SKM-1 (cell line): ENCODE results near the gene GLG1.
"Not testable (repeated sequence)": the region's sequence is repeated elsewhere in the genome, so short reads cannot be mapped to it uniquely, and the experiment has no call there.

Experiments used
- DNase-seq: peaks from one replicate; lab custom pipeline; 2025; ENCODE audit not compliant: unreplicated experiment; lab: John Stamatoyannopoulos, UW

Gene GLG1

GRCh38 chr16:74575807-74576643 lies 30.9 kb downstream of the GLG1 start:
- DNase-seq, result no peak

GRCh38 chr16:74575175-74575806 lies 31.6 kb downstream of the GLG1 start:
- no peak for DNase-seq

GRCh38 chr16:74574146-74574545 lies 32.8 kb downstream of the GLG1 start:
- DNase-seq, result no peak

- no peak for DNase-seq
Observed at GRCh38 chr16:74573622-74574021, 33.3 kb downstream of the GLG1 start.

DNA sequence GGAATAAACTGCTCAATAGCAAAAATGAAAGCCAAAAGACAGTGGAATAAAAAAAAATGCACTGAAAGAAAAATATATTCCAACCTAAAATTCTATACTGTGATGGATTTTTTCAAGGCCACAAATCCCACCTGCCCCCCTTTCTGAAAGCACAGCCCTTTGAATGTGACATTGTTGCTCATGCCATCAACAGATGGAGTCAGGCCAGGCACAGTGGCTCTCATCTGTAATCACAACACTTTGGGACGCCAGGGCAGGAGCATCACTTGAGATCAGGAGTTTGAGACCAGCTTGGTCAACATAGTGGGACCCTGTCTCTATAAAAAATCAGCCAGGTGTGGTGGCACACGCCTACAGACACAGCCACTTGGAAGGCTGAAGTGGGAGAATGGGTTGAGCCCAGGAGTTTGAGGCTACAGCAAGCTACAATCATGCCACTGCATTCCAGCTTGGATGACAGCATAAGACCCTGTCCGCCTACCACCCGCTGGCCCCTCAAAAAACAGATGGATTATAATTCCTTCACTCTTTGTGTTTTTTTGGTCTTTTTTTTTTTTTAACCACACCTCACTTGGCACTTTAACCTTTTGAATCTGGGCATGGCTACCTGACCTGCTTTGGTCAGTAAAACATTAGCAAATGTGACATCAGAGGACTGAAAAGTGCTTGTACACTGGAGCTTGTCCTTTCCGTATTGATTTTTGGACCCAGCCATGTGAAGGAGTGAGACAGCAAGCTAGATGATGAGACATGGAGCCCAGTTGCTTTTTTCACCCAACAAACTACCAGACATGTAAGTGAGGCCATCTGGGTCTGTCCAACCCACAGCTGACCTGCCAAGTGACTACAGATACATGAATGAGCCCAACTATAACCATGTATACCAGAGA lies 36.3 kb downstream of the GLG1 start:
- no peak for DNase-seq

- DNase-seq, result no peak
Observed at GRCh38 chr16:74568961-74569631, 37.8 kb downstream of the GLG1 start.

- DNase-seq, result no peak
Observed at GRCh38 chr16:74567901-74568300, 39.0 kb downstream of the GLG1 start.

GRCh38 chr16:74565378-74565777 lies 41.5 kb downstream of the GLG1 start:
- no peak for DNase-seq

GRCh38 chr16:74564451-74564984 lies 42.4 kb downstream of the GLG1 start:
- DNase-seq, result no peak

- DNase-seq, result peak; percentile 82
Observed at GRCh38 chr16:74563828-74564263, 43.1 kb downstream of the GLG1 start.

- DNase-seq, result no peak
Observed at GRCh38 chr16:74562117-74562516, 44.8 kb downstream of the GLG1 start.

GRCh38 chr16:74561626-74562025 lies 45.3 kb downstream of the GLG1 start:
- DNase-seq, result no peak

DNA sequence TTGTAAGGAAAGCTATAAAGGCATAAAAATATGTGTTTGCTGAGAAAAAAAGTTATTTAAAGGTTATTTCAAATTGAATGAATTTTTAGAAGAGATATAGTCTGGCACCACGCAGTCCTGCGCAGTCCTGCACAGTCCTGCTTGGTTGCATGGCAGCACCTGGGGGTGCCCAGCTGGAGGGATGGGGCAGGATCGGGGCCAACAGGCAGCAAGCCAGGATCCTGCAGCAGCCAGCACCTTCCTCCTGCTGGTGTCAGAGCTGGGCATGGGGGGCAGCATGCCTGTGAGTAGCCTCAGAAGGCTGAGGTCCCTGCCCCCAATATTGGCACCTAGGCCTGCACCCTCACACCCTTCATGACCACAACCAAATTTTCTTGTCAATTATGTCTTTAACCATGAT lies 46.0 kb downstream of the GLG1 start:
- DNase-seq, result no peak

- no peak for DNase-seq
Observed at GRCh38 chr16:74558873-74559272, 48.0 kb downstream of the GLG1 start.

DNA sequence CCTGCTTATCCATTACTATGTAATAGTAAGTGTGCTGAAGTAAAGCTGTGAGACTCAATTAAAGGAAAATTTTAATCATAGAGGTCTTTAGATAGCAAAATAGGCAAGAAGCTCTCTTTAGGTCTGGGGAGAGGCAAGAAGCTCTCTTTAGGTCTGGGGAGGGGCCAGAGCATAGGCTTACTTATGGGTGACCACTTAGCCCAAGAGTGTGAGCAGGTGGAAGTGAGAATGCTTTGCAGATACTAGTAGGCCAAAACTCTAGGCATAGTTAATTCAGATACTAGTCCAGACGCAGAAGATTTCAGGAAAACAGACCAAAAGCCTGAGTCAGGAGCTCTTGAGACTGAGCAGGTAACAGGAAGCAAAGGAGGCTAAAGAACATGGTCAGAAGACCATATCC lies 49.6 kb downstream of the GLG1 start:
- DNase-seq, result no peak

GRCh38 chr16:74556375-74556922 lies 50.5 kb downstream of the GLG1 start:
- DNase-seq, result no peak

- not testable (repeated sequence) for DNase-seq
Observed at GRCh38 chr16:74552357-74552756, 54.6 kb downstream of the GLG1 start.

GRCh38 chr16:74550227-74551019 lies 56.5 kb downstream of the GLG1 start:
- not testable (repeated sequence) for DNase-seq

DNA sequence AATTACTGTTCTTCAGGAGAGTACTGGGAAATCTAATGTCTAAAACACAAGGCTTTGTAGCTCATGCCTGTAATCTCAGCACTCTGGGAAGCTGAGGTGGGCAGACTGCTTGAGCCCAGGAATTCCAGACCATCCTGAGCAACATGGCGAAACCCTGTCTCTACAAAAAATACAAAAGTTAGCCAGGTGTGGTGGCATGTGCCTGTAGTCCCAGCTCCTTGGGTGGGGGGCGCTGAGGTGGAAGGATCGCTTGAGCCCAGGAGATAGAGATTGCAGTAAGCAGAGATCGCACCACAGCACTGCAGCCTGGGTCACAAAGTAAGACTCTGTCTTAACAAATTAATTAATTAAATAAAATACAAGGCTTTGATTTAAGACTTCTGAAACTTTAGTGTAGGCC lies 60.8 kb downstream of the GLG1 start:
- DNase-seq, result not testable (repeated sequence)
